WTC11 (cell line): Measurements from ENCODE around the gene NFIC. TPM values are rescaled to one million over a fixed set of nuclear protein-coding genes. Genes with fewer than 3 reads are reported as not detected.
A peak's percentile ranks its signal among the peaks of the same experiment; 100 is the strongest.

ENCODE experiments used
- CREM ChIP-seq: sonication (generic); formaldehyde crosslinking; IDR thresholded peaks from 2 replicates; pipeline ENCODE4 v1.8.1; 2022; ENCODE audit warnings: mild to moderate bottlenecking, missing genetic modification reagents, moderate library complexity
- ERG ChIP-seq: fragments of 250-450 bp; sonication (Bioruptor Pico); IDR thresholded peaks from 2 replicates; pipeline ENCODE4 v1.8.0; 2021; ENCODE audit warnings: mild to moderate bottlenecking
- FOXJ3 ChIP-seq: sonication (generic); formaldehyde crosslinking; IDR thresholded peaks from 2 replicates; pipeline ENCODE4 v1.9.0; 2021; ENCODE audit warnings: missing genetic modification reagents, mild to moderate bottlenecking, borderline replicate concordance
- GRHL2 ChIP-seq: fragments of 250-450 bp; sonication (Bioruptor Pico); IDR thresholded peaks from 2 replicates; pipeline ENCODE4 v1.8.0; 2022; ENCODE audit warnings: mild to moderate bottlenecking, moderate library complexity; ENCODE audit not compliant: insufficient replicate concordance, severe bottlenecking
- IRF2 ChIP-seq: sonication (generic); formaldehyde crosslinking; IDR thresholded peaks from 2 replicates; pipeline ENCODE4 v1.8.0; 2022; ENCODE audit warnings: low read depth, missing genetic modification reagents, borderline replicate concordance
- JUN ChIP-seq: sonication (generic); formaldehyde crosslinking; IDR thresholded peaks from 2 replicates; pipeline ENCODE4 v1.8.0; 2023; ENCODE audit warnings: mild to moderate bottlenecking, missing genetic modification reagents
- MXD4 ChIP-seq: fragments of 250-450 bp; sonication (Bioruptor Pico); IDR thresholded peaks from 2 replicates; pipeline ENCODE4 v1.8.0; 2021; ENCODE audit warnings: mild to moderate bottlenecking, moderate library complexity, borderline replicate concordance
- NFE2L1 ChIP-seq: sonication (generic); formaldehyde crosslinking; IDR thresholded peaks from 2 replicates; pipeline ENCODE4 v1.8.1; 2023; ENCODE audit warnings: missing genetic modification reagents
- NR1H2 ChIP-seq: sonication (generic); formaldehyde crosslinking; IDR thresholded peaks from 2 replicates; pipeline ENCODE4 v1.9.0; 2021; ENCODE audit warnings: mild to moderate bottlenecking, moderate library complexity, missing genetic modification reagents
- OVOL2 ChIP-seq: fragments of 250-450 bp; sonication (Bioruptor Pico); IDR thresholded peaks from 2 replicates; pipeline ENCODE4 v1.9.0; 2021; ENCODE audit warnings: mild to moderate bottlenecking, borderline replicate concordance
- RORB ChIP-seq: fragments of 250-450 bp; sonication (Bioruptor Pico); IDR thresholded peaks from 2 replicates; pipeline ENCODE4 v1.9.0; 2021; ENCODE audit warnings: mild to moderate bottlenecking
- TP53 ChIP-seq: sonication (generic); formaldehyde crosslinking; IDR thresholded peaks from 2 replicates; pipeline ENCODE4 v1.8.1; 2023; ENCODE audit warnings: mild to moderate bottlenecking, missing genetic modification reagents
- ZBTB43 ChIP-seq: sonication (generic); formaldehyde crosslinking; IDR thresholded peaks from 2 replicates; pipeline ENCODE4 v1.8.1; 2023; ENCODE audit warnings: mild to moderate bottlenecking, missing genetic modification reagents
- ZNF219 ChIP-seq: sonication (generic); formaldehyde crosslinking; IDR thresholded peaks from 2 replicates; pipeline ENCODE4 v1.8.0; 2023; ENCODE audit warnings: missing genetic modification reagents, mild to moderate bottlenecking, borderline replicate concordance
- ZNF416 ChIP-seq: fragments of 250-450 bp; sonication (Bioruptor Pico); IDR thresholded peaks from 2 replicates; pipeline ENCODE4 v1.9.0; 2021; ENCODE audit warnings: mild to moderate bottlenecking, inconsistent platforms
- ZNF532 ChIP-seq: fragments of 250-450 bp; sonication (Bioruptor Pico); IDR thresholded peaks from 2 replicates; pipeline ENCODE4 v1.9.0; 2021; ENCODE audit warnings: mild to moderate bottlenecking, borderline replicate concordance
- total RNA-seq: library from RNA; stranded (reverse); gene quantifications from 3 replicates; pipeline ENCODE4 v1.2.3, GENCODE V29; 2021
- TF ChIP-seq, protein P1 (sequence below): sonication (generic); formaldehyde crosslinking; conservative IDR thresholded peaks from 2 replicates; pipeline ENCODE4 v1.8.1; 2022; ENCODE audit warnings: mild to moderate bottlenecking, missing genetic modification reagents
- TF ChIP-seq, protein P2 (sequence below): sonication (generic); formaldehyde crosslinking; conservative IDR thresholded peaks from 2 replicates; pipeline ENCODE4 v1.8.1; 2023; ENCODE audit warnings: mild to moderate bottlenecking, low read depth, missing genetic modification reagents, moderate library complexity
- TF ChIP-seq, protein P3 (sequence below): sonication (generic); formaldehyde crosslinking; IDR thresholded peaks from 2 replicates; pipeline ENCODE4 v1.8.0; 2022; ENCODE audit warnings: mild to moderate bottlenecking, missing genetic modification reagents
- TF ChIP-seq, protein P4 (sequence below): sonication (generic); formaldehyde crosslinking; IDR thresholded peaks from 2 replicates; pipeline ENCODE4 v1.8.0; 2023; ENCODE audit warnings: missing genetic modification reagents
- TF ChIP-seq, protein P5 (sequence below): sonication (generic); formaldehyde crosslinking; IDR thresholded peaks from 2 replicates; pipeline ENCODE4 v1.8.1; 2023; ENCODE audit warnings: mild to moderate bottlenecking, missing genetic modification reagents, borderline replicate concordance

The NFIC gene
- total RNA-seq, 1 experiment from 2014 or later: 3.5 TPM

- TF ChIP-seq ZBTB43 (no peak), NR1H2 (CRISPR knock-in tag) (no peak), FOXJ3 (CRISPR knock-in tag) (no peak), RORB (CRISPR knock-in tag) (no peak), IRF2 (CRISPR knock-in tag) (no peak), NFE2L1 (no peak; the same call in 1 of the 2 replicates), OVOL2 (CRISPR knock-in tag) (no peak), MXD4 (CRISPR knock-in tag) (no peak), TP53 (CRISPR knock-in tag) (no peak), JUN (CRISPR knock-in tag) (no peak), CREM (CRISPR knock-in tag) (no peak), GRHL2 (CRISPR knock-in tag) (no peak), ZNF416 (no peak), ERG (peak; percentile 48; the same call in 1 of the 2 replicates), ZNF532 (no peak), ZNF219 (CRISPR knock-in tag) (no peak)
- TF ChIP-seq, protein P1, sequence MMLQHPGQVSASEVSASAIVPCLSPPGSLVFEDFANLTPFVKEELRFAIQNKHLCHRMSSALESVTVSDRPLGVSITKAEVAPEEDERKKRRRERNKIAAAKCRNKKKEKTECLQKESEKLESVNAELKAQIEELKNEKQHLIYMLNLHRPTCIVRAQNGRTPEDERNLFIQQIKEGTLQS (CRISPR knock-in tag): no peak
- TF ChIP-seq, protein P2, sequence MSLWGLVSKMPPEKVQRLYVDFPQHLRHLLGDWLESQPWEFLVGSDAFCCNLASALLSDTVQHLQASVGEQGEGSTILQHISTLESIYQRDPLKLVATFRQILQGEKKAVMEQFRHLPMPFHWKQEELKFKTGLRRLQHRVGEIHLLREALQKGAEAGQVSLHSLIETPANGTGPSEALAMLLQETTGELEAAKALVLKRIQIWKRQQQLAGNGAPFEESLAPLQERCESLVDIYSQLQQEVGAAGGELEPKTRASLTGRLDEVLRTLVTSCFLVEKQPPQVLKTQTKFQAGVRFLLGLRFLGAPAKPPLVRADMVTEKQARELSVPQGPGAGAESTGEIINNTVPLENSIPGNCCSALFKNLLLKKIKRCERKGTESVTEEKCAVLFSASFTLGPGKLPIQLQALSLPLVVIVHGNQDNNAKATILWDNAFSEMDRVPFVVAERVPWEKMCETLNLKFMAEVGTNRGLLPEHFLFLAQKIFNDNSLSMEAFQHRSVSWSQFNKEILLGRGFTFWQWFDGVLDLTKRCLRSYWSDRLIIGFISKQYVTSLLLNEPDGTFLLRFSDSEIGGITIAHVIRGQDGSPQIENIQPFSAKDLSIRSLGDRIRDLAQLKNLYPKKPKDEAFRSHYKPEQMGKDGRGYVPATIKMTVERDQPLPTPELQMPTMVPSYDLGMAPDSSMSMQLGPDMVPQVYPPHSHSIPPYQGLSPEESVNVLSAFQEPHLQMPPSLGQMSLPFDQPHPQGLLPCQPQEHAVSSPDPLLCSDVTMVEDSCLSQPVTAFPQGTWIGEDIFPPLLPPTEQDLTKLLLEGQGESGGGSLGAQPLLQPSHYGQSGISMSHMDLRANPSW (CRISPR knock-in tag): no peak
- TF ChIP-seq, protein P3, sequence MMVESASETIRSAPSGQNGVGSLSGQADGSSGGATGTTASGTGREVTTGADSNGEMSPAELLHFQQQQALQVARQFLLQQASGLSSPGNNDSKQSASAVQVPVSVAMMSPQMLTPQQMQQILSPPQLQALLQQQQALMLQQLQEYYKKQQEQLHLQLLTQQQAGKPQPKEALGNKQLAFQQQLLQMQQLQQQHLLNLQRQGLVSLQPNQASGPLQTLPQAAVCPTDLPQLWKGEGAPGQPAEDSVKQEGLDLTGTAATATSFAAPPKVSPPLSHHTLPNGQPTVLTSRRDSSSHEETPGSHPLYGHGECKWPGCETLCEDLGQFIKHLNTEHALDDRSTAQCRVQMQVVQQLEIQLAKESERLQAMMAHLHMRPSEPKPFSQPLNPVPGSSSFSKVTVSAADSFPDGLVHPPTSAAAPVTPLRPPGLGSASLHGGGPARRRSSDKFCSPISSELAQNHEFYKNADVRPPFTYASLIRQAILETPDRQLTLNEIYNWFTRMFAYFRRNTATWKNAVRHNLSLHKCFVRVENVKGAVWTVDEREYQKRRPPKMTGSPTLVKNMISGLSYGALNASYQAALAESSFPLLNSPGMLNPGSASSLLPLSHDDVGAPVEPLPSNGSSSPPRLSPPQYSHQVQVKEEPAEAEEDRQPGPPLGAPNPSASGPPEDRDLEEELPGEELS (CRISPR knock-in tag): no peak; the same call in none of the 2 replicates
- TF ChIP-seq, protein P4, sequence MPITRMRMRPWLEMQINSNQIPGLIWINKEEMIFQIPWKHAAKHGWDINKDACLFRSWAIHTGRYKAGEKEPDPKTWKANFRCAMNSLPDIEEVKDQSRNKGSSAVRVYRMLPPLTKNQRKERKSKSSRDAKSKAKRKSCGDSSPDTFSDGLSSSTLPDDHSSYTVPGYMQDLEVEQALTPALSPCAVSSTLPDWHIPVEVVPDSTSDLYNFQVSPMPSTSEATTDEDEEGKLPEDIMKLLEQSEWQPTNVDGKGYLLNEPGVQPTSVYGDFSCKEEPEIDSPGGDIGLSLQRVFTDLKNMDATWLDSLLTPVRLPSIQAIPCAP (CRISPR knock-in tag): no peak
- TF ChIP-seq, protein P5, sequence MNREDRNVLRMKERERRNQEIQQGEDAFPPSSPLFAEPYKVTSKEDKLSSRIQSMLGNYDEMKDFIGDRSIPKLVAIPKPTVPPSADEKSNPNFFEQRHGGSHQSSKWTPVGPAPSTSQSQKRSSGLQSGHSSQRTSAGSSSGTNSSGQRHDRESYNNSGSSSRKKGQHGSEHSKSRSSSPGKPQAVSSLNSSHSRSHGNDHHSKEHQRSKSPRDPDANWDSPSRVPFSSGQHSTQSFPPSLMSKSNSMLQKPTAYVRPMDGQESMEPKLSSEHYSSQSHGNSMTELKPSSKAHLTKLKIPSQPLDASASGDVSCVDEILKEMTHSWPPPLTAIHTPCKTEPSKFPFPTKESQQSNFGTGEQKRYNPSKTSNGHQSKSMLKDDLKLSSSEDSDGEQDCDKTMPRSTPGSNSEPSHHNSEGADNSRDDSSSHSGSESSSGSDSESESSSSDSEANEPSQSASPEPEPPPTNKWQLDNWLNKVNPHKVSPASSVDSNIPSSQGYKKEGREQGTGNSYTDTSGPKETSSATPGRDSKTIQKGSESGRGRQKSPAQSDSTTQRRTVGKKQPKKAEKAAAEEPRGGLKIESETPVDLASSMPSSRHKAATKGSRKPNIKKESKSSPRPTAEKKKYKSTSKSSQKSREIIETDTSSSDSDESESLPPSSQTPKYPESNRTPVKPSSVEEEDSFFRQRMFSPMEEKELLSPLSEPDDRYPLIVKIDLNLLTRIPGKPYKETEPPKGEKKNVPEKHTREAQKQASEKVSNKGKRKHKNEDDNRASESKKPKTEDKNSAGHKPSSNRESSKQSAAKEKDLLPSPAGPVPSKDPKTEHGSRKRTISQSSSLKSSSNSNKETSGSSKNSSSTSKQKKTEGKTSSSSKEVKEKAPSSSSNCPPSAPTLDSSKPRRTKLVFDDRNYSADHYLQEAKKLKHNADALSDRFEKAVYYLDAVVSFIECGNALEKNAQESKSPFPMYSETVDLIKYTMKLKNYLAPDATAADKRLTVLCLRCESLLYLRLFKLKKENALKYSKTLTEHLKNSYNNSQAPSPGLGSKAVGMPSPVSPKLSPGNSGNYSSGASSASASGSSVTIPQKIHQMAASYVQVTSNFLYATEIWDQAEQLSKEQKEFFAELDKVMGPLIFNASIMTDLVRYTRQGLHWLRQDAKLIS (CRISPR knock-in tag): no peak
These were observed 68.5 kb downstream of the NFIC start (continued) for GRCh38 chr19:3434630-3435553.
